Gastrocnemius medialis (tissue), 4 donors: ENCODE results near the gene ZNRF3. TPM values are rescaled to one million over a fixed set of nuclear protein-coding genes. Genes with fewer than 3 reads are reported as not detected.
A peak's percentile ranks its signal among the peaks of the same experiment; 100 is the strongest.

Experiments
- ATAC-seq, 2 donors: fragments of 150-250 bp; one replicate each; pipeline ENCODE4 v1.9.1; 2016
- DNase-seq, 2 donors: peaks; one replicate each; pipeline ENCODE4 v3.0.0-alpha.2; 2019
- H3K27ac ChIP-seq, 4 donors: fragments of 200-600 bp; sonication (generic); 1 replicate in 1 of 4; 2 replicates in 3 of 4; pipeline ENCODE4 v1.5.1; 2016 to 2018; ENCODE audit warnings: mild to moderate bottlenecking in 2 of 4, moderate library complexity in 1 of 4
- H3K27me3 ChIP-seq, 3 donors: fragments of 200-600 bp; sonication (generic) in 2 of 3; 1 replicate in 1 of 3; 2 replicates in 2 of 3; pipeline versions ENCODE4 v1.5.1 to v1.6.0; 2016 to 2019; ENCODE audit warnings: mild to moderate bottlenecking in 1 of 3, moderate library complexity in 1 of 3
- H3K36me3 ChIP-seq, 2 donors: fragments of 200-600 bp; sonication (generic) in 1 of 2; one replicate each; pipeline ENCODE4 v1.5.1; 2017 to 2018
- H3K4me1 ChIP-seq, 2 donors: fragments of 200-600 bp; sonication (generic) in 1 of 2; one replicate each; pipeline ENCODE4 v1.5.1; 2016 to 2017; ENCODE audit warnings: mild to moderate bottlenecking in 2 of 2
- H3K4me3 ChIP-seq, 4 donors: fragments of 200-600 bp; sonication (generic) in 3 of 4; 1 replicate in 1 of 4; 2 replicates in 3 of 4; pipeline ENCODE4 v1.5.1; 2016 to 2019; ENCODE audit warnings: mild to moderate bottlenecking in 2 of 4
- H3K9me3 ChIP-seq, 3 donors: fragments of 200-600 bp; sonication (generic) in 2 of 3; 1 replicate in 1 of 3; 2 replicates in 2 of 3; pipeline ENCODE4 v1.5.1; 2016 to 2019
- POLR2A ChIP-seq, 2 donors: fragments of 450-650 bp; IDR thresholded peaks; one replicate each; pipeline ENCODE4 v1.6.1; 2017; ENCODE audit warnings: antibody characterized with exemption in 2 of 2, mild to moderate bottlenecking in 2 of 2, moderate library complexity in 2 of 2
- in situ Hi-C, 4 donors: fragments of 200-750 bp; cut with MboI; loops; one replicate each; pipeline versions ENCODE4 v1.15.0 to v1.8.0; 2017; ENCODE audit warnings: low sequenced_read_pairs in 4 of 4
- intact Hi-C: fragments of 100-400 bp; cut with DNase I; formaldehyde crosslinking; loops from one replicate; pipeline ENCODE4 v1.15.1; 2023; ENCODE audit warnings: low total_unique reads
- total RNA-seq, 4 donors: library from RNA; depleted of rRNA; stranded (reverse); fragments of >200 nt; gene quantifications; one replicate each; pipeline versions ENCODE4 v1.1.0 to v1.2.3, GENCODE V29; 2016
- TF ChIP-seq, protein P1 (sequence below), 5 experiments: fragments of 450-650 bp in 3 of 5; fragments of 200-600 bp in 2 of 5; sonication (generic) in 2 of 5; IDR thresholded peaks in 4 of 5; conservative IDR thresholded peaks in 1 of 5; 1 replicate in 4 of 5; 2 replicates in 1 of 5; pipeline ENCODE4 v1.5.1; 2016 to 2019; ENCODE audit warnings: antibody characterized with exemption in 5 of 5, mild to moderate bottlenecking in 3 of 5, moderate library complexity in 3 of 5

Gene ZNRF3
- total RNA-seq, 4 donors from 2014 or later: 7.8 to 19.1 (median 11.1) TPM

DNA sequence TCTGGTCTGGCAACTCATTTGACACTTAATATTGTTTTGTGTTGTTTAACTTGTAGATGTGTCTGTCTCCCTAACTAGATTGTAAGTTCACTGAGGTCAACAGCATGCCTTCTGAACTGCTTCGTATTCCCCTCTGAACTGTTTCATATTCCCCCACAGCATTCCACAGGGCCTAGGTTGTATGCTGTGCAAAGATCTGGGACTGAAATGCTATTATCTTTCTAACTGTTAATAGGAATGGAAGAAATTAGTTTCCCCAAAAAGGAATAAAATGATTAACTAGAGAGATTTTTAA is 38.2 kb downstream of the ZNRF3 start:
- Histone ChIP-seq H3K4me1 (peaks cover 57 to 58% of the 10 kb centered on the region in 2 donors), H3K27ac (peak overlapping the region in 2 of 4 donors; percentile 7 to 33), H3K27me3 (no peaks in the 10 kb centered on the region), H3K4me3 (no peak overlapping the region), H3K36me3 (no peaks in the 10 kb centered on the region), H3K9me3 (no peaks in the 10 kb centered on the region)
- DNase-seq: no peak
- TF ChIP-seq, protein P1, sequence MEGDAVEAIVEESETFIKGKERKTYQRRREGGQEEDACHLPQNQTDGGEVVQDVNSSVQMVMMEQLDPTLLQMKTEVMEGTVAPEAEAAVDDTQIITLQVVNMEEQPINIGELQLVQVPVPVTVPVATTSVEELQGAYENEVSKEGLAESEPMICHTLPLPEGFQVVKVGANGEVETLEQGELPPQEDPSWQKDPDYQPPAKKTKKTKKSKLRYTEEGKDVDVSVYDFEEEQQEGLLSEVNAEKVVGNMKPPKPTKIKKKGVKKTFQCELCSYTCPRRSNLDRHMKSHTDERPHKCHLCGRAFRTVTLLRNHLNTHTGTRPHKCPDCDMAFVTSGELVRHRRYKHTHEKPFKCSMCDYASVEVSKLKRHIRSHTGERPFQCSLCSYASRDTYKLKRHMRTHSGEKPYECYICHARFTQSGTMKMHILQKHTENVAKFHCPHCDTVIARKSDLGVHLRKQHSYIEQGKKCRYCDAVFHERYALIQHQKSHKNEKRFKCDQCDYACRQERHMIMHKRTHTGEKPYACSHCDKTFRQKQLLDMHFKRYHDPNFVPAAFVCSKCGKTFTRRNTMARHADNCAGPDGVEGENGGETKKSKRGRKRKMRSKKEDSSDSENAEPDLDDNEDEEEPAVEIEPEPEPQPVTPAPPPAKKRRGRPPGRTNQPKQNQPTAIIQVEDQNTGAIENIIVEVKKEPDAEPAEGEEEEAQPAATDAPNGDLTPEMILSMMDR (IDR thresholded peaks at IDR 0.05 in 4 of 5, conservative IDR thresholded peaks at IDR 0.05 in 1 of 5): no peak
- TF ChIP-seq POLR2A (IDR thresholded peaks at IDR 0.05): no peak
- intact Hi-C loops (no loop called here), in situ Hi-C loops (no loop called here)
- ATAC-seq: no peak

DNA sequence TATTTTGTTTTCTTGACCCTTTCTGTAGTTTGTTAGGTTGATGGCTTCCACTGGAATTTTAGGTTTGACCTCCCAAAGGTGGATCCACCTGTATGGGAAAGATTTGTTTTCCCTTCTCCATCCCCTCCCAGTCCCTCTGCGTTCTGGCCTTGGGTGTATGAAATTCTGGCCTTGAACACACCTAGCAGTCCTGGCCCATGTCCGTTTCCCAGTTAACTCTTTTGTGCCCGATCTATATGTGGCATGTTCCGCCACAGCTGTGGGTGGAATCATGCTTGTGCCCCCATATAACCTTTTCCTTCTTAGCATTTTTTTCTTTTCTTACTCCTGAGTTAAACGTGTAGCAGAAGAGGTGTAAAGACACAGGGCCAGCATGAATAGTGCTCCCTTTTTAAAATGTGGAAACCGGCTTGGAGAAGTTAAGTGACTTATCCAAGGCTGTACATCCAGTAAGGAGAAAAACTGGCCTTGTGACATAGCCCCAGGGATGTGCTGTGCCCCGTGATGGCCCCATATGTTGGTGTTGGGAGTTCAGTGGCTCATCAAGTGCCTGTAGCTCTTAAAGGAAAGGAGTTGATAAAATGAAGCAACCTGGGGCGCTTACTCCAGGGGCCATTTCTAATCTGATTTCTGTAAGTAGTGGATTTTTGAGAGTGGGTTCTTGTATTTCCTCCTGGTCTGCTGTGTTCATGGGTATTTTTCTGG is 39.3 kb downstream of the ZNRF3 start:
- in situ Hi-C loops (no loop called here), intact Hi-C loops (no loop called here)
- Histone ChIP-seq H3K4me3 (no peak overlapping the region), H3K27me3 (no peaks in the 10 kb centered on the region), H3K36me3 (no peaks in the 10 kb centered on the region), H3K27ac (peak overlapping the region; percentile 33 to 71 (median 53)), H3K4me1 (peaks cover 46 to 48% of the 10 kb centered on the region in 2 donors), H3K9me3 (no peaks in the 10 kb centered on the region)
- ATAC-seq (no peak), DNase-seq (no peak)
- TF ChIP-seq, protein P1 (IDR thresholded peaks at IDR 0.05 in 4 of 5, conservative IDR thresholded peaks at IDR 0.05 in 1 of 5): no peak
- no peak for TF ChIP-seq POLR2A (IDR thresholded peaks at IDR 0.05)

DNA sequence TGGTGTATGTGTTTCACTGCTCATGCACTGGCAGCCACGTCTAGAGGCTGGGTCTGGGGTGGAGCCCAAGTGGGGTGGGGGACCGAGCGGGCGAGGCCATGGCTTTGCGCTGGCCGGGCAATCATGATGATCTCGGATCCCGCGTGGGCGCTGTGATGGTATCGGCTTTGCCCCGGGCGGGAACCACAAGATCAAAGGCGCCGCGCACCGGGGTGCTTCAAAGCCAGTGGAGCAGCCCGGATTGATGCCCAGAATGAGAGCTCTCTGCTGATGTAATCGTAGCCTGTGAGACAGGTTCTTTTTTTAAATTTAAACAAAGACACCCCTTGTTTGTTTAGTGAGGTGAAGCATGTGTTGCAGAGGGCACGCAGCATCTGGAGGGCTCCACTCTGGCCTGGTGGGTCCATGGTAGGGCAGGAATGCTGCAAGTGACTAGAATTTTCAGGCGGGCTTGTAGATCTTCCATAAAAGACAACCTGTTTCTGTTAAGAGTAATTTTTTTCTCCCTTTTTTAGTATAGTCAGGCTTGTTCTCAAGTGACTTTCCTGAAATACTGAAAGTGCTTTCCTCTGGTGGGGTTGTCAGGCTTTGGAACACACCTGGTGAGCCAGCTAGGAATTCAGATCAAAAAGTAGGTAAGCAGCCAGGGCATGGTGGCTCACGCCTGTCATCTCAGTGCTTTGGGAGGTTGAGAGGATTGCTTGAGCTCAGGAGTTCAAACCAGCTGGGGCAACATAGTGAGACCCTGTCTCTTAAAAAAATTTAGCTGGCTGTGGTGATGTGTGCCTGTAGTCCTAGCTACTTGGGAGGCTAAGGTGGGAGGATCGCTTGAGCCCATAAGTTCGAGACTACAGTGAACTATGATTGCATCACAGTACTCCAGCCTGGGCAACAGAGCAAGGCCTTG is 40.7 kb downstream of the ZNRF3 start:
- in situ Hi-C loops: no loop called here
- TF ChIP-seq POLR2A (IDR thresholded peaks at IDR 0.05): no peak
- TF ChIP-seq, protein P1 (IDR thresholded peaks at IDR 0.05 in 4 of 5, conservative IDR thresholded peaks at IDR 0.05 in 1 of 5): no peak
- Histone ChIP-seq H3K27ac (peak overlapping the region; percentile 42 to 71 (median 53)), H3K36me3 (no peaks in the 10 kb centered on the region), H3K9me3 (no peaks in the 10 kb centered on the region), H3K27me3 (no peaks in the 10 kb centered on the region), H3K4me3 (peak overlapping the region; percentile 22 to 27 (median 25)), H3K4me1 (peaks cover 32 to 35% of the 10 kb centered on the region in 2 donors)
- DNase-seq: peak; percentile 17 to 66
- intact Hi-C loops: no loop called here
- ATAC-seq: peak; percentile 82

DNA sequence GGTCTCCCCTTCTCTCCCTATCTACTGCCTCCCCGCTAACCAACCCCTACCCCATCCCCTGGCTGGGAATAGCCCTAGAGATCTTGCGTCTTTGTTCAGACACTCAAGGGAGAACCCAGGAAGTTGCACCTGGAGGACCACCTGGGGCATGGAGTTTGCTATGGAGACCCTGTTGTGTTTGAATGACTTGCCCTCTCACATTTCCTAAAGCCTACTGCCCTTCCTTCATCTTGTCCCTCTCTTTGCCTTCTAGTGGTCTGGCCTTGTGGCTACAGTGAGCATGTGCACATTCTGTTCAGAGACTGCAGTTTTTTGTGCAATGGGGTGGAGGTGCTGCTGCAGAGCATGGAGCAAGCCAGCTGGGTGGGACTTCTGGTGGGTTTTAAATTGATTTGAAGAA is 42.5 kb downstream of the ZNRF3 start:
- Histone ChIP-seq H3K4me3 (no peak overlapping the region), H3K27ac (no peak overlapping the region), H3K27me3 (no peaks in the 10 kb centered on the region), H3K9me3 (no peaks in the 10 kb centered on the region), H3K4me1 (peaks cover 48 to 51% of the 10 kb centered on the region in 2 donors), H3K36me3 (no peaks in the 10 kb centered on the region)
- in situ Hi-C loops (no loop called here), intact Hi-C loops (loop anchor here (5.0 kb wide), 1 partner anchor 44 kb away; the partner anchor contains the start of gene ZNRF3)
- DNase-seq: no peak
- TF ChIP-seq, protein P1 (IDR thresholded peaks at IDR 0.05 in 4 of 5, conservative IDR thresholded peaks at IDR 0.05 in 1 of 5): no peak
- no peak for TF ChIP-seq POLR2A (IDR thresholded peaks at IDR 0.05)
- ATAC-seq: no peak
